Measurements from ENCODE around the gene ANKRD33B.

ANKRD33B gene

GRCh38 chr5:10674096-10674495 is 110.2 kb downstream of the ANKRD33B start:
- DNase-seq (ENCODE audit: low read depth, low spot score) = no peak

GRCh38 chr5:10674582-10674981 is 110.7 kb downstream of the ANKRD33B start:
- DNase-seq (ENCODE audit: low read depth, low spot score) = no peak

- DNase-seq (ENCODE audit: low read depth, low spot score) = no peak
Measured at GRCh38 chr5:10675177-10675700, 111.4 kb downstream of the ANKRD33B start.

GRCh38 chr5:10676224-10676623 is 112.4 kb downstream of the ANKRD33B start:
- DNase-seq (ENCODE audit: low read depth, low spot score) = no peak

GRCh38 chr5:10676946-10677345 is 113.1 kb downstream of the ANKRD33B start:
- no peak for DNase-seq (ENCODE audit: low read depth, low spot score)

- no peak for DNase-seq (ENCODE audit: low read depth, low spot score)
Measured at GRCh38 chr5:10677533-10677932, 113.7 kb downstream of the ANKRD33B start.

DNA sequence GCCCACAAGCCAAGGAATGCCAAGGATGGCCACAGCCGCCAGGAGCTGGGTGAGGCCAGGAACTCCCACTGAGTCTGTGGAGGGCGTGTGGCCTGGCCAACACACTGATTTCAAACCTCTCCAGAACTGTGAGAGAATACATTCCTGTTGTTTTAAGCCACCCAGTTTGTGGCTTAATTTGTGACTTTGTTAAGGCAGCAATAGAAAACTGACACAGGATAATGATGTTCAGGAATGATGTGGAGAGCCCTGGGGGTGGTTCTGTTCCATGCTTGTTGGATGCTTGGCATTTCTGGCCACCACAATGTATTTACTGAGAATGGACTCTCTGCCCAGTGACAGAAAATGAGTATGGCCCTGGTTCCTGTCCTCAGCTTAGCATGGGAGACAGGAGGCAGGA is 114.4 kb downstream of the ANKRD33B start:
- DNase-seq (ENCODE audit: low read depth, low spot score) = peak; percentile 94

DNA sequence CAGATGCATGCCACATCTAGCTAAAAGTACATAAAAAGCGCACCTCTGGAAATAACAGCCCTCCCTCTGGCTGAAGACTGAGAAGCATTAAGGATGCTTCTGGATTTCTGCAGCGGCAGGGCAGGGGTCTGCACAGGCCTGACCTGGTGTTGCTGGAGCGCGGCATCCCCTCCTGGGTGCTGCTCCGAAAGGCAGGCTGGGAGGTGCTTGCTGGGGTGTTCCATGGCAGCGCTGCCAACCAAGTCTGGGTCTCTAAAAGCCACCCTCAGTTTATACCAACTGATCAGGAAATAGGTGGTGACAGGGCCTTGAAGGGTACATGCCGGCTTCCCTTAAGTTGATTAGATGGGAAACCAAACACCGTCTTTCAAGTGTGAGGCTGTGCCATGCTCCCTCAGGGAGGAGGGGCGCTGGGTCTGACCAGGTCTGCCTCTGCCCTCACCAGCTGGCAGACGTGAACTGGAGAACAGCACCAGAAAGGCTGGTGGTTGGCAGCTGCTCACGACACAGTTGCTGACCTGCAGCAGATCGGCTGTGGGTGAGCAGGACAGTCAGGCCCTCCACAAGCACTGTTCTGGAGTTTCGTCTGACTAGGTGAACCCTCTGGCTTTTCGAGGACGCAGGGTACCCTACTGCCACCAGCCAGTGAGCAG is 115.6 kb downstream of the ANKRD33B start:
- DNase-seq (ENCODE audit: low read depth, low spot score) = no peak

- no peak for DNase-seq (ENCODE audit: low read depth, low spot score)
Measured at GRCh38 chr5:10680876-10681481, 117.1 kb downstream of the ANKRD33B start.

DNA sequence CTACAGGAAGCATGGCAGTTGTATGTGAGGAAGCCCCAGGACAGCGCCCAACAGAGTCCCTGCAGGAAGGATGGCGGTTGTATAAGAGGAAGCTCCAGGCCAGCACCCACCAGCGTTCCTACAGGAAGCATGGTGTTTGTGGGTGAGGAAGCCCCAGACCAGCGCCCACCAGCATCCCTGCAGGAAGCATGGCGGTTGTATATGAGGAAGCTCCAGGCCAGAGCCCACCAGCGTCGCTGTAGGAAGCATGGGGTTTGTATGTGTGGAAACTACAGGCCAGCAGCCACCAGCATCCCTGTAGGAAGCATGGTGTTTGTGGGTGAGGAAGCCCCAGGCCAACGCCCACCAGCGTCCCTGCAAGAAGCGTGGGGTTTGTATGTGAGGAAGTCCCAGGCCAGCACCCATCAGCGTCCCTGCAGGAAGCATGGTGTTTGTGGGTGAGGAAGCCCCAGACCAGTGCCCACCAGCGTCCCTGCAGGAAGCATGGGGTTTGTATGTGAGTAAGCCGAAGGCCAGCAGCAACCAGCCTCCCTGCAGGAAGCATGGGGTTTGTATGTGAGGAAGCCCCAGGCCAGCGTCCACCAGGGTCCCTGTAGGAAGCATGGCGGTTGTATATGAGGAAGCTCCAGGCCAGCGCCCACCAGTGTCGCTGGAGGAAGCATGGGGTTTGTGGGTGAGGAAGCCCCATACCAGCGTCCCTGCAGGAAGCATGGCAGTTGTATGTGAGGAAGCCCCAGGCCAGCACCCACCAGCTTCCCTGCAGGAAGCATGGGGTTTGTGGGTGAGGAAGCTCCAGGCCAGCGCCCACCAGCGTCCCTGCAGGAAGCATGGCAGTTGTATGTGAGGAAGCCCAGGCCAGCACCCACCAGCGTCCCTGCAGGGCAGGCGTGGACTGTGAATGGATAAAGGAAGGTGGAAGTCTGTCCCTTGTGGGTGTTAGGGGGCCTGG is 118.1 kb downstream of the ANKRD33B start:
- no peak for DNase-seq (ENCODE audit: low read depth, low spot score)

DNA sequence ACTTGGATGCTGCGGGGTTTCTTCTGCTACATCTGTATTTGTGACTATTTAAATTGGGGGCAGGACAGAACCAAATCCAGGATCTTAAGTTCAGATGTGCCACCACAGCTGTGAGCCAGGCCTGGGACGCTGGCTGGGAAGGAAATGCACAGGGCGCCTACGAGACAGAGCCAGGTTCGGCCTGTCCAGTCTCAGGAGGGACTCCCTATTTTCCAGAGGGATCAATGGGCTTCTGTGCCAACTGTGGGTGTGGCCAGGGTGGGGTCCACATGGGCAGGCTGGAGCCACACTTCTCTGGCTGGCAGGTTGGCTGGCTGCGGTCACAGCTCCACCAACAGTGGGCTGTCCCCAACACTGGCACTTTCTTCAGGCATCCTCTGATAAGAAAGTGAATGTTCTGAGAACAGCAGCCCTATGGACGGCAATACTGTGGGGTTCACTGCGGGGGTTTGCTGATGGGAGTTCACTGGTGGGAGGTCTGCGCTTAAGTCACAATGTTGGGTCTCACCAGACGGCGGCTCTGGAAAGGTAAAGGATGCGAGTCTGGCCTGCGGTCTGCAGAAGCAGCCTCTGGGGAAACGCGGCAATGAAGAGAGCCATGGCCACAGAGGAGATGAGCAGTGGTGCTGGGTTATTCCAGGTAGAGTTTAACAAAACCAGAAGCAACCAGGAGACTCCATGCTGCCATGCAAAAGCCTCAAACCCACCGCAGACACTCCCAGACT is 119.1 kb downstream of the ANKRD33B start:
- no peak for DNase-seq (ENCODE audit: low read depth, low spot score)

DNA sequence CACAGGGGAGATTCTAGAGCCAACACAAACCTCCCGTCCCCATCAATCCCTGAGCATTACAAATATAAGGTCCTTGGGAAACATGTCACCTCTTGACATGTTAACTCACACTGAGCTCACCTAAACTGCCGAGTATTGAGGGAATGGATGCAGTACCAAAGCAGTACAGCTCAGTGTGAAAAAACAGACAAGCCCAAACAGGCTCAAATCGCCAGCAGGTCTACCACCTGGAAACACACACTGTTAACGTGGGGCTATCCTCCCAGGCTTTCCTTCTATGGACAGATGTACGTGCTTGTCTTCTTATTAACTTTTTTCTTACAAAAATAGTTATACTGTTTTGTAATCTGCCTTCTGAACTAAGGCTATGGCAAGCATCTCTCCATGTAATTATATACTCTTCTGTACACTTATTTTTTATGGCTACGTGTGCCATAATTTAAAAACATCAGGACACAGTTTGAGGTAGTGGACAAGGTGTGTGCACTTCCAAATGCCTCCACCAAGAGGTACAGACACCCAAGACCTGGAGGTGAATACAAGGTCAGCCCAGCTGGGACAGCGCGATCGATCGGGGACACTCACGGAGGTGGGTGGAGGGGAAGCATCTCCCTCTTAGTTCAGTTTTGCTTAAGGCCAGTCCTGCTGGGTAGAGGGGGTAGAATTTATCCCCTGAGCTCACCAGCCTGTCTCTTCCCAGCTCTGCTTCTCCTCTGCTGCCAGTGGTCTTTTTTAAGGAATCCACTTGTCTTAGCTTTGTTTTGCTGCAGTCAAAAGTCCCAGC is 120.6 kb downstream of the ANKRD33B start:
- DNase-seq (ENCODE audit: low read depth, low spot score) = no peak

DNA sequence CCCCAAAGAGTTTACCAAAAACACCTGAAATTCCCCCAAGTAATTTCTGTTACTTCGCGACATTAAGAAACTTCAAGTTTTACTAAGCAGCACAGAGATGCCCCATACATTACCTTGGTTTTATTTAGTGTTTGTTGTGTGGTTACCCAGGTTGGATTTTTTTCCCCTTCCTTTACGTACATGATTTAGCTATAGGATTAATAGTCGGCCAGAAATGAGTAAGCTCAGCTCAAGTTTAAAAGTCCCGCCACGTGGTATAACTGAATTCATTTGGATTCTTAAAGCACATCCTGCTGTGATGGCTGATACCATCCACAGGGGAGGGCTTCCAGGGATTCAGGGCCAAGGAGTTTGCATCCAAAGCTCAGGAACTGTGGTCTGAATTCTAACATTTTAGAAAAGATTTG is 121.2 kb downstream of the ANKRD33B start:
- no peak for DNase-seq (ENCODE audit: low read depth, low spot score)

- no peak for DNase-seq (ENCODE audit: low read depth, low spot score)
Measured at GRCh38 chr5:10686890-10687289, 123.0 kb downstream of the ANKRD33B start.

- DNase-seq (ENCODE audit: low read depth, low spot score) = no peak
Measured at GRCh38 chr5:10688651-10689171, 124.8 kb downstream of the ANKRD33B start.

DNA sequence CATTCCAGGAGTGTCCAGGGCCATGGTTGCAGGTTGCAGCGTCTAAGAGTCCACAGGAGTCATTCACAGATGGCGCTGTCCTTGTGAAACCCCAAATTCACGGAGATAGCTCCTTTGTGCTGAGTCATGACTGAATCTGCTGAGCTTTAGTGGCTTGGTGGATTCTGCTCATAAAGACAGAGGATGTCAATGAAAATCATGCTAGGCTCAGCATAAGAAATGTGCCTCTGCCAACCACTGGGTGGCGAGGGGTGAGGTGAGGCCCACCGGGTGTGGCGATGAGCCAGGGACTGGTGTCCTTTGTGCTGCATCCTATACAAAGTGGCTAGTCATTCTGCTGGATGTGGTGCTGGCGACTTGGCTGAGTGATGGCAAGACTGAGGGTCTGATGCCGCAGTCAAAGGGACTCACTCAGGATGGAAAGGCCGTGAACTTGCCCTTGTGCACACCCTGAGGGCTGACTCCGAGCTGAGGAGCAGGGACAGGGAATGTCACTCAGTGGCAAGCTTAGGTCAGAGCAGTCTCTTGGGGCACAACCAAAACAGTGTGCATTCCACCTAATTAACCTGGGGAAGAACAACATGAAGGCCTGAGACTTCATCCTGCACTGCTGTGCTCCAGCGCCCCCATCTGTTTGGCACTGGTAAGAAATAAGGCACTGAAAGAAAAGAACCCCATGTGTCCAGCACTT is 125.7 kb downstream of the ANKRD33B start:
- DNase-seq (ENCODE audit: low read depth, low spot score) = peak; percentile 63

- DNase-seq (ENCODE audit: low read depth, low spot score) = peak; percentile 82
Measured at GRCh38 chr5:10690460-10691440, 126.9 kb downstream of the ANKRD33B start.

Measured in astrocyte of the hippocampus (primary cell).